ENCODE data around the gene NPBWR2. TPM values are rescaled to one million over a fixed set of nuclear protein-coding genes. Genes with fewer than 3 reads are reported as not detected.
A peak's percentile ranks its signal among the peaks of the same experiment; 100 is the strongest.

Gene NPBWR2
- total RNA-seq, 1 donor from 2014 or later: not detected

DNA sequence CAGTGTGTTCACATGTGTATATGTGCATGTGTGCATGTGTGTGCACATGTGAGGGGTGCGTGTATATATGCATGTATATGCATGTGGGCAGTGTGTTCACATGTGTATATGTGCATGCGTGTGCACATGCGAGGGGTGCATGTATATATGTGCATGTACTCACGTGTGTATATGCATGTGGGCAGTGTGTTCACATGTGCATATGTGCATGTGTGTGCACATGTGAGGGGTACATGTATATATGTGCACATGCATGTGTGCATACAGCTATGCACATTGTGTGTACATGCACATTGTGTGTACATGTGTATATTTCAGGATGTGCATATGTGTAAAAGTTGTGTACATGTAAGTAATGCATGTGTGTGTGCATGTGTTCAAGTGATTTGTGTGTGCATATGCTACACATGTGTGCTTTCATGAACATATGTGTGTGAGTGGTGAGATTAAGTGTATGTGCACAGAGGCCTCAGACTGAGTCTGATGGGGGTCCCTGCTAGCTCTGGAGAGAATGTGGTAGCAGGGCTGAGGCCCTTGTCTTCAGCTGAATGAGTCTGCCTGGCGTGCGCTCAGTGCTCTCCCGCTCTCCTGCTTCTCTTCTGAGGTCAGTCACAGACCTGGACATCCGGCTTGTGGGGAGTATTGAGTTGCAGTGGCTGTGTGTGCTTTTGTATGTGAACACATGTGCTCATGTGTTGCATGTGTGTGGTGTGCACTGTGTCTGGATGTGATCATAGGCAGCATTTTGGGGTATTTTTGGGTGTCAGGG is 37.0 kb upstream of the NPBWR2 start:
- no peak for DNase-seq (ENCODE audit: low spot score)

DNA sequence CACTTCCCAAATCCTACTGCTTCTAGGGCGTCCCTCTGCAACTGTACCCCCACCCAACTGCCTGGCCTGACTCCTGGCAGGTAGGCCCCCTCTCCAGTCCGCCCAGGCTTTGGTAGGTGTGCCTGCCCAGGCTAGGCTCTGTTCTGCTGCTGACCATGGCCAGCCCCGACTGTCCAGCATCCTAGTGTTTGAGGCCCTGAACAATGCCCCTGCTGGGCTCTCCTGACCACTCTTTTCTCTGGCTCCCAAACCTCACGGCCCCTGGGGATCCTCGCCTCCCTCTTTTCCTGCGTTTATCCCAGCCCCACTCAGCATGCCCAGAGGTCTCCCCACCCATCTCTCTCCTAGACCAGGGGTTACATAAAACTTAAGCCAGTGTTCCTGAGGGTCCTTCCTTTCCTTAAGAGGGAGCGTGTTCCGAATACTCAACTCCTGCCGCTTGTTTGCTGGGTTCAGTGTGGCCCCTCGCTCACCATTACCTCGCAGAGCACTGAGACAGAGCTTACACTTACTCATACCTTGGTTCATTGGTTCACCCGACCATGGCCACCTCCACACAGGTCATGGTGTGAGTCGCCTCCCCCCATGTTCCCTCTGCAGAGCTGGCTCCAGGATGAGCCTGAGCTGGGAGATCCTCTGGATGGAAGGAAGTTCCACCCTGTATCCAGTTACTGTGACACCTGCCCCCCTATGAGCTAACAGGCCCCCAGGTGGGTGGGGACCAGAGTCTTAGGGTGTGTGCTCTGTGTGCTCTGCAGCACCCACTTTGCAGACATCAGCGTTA is 35.8 kb upstream of the NPBWR2 start:
- DNase-seq (ENCODE audit: low spot score): peak; percentile 84

DNA sequence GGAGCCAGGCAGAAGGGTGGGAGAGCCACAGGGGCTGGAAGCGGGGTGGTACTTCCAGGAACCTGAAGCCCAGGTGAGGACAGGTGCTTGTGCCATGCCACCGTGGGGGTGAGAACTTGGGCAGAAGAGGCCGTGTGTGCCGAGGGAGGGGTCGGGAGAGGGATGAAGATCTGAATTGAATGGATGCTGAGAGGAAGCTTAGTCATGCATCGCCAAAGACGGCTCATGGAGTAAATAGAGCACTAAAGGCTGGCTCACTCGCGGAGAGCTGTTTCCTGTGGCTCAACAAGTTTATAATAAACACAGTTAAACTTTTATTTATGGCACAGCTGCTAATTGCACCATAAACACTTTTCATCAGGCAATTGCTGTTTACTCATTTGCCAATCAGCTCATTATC is 35.2 kb upstream of the NPBWR2 start:
- DNase-seq (ENCODE audit: low spot score): peak; percentile 59

DNA sequence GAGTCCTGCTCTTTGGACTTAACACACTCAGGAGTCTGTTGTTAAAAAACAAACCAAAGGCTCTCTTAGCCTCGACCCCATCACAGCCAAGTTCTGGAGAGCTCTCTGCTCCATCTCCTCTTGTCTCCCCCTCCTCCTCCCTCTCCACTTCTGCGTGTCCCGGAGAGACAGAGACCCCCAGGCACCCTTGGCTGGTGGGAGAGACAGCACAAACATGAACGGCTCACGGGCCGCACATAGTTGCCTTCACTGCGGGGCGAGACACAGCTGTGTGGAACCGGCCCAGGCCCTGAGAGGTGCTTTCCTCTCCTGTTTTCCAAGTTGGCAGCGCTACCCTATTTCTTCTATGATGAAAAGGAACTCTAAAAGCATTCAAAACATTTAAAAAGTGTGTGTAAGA is 33.6 kb upstream of the NPBWR2 start:
- peak; percentile 74 for DNase-seq (ENCODE audit: low spot score)

DNA sequence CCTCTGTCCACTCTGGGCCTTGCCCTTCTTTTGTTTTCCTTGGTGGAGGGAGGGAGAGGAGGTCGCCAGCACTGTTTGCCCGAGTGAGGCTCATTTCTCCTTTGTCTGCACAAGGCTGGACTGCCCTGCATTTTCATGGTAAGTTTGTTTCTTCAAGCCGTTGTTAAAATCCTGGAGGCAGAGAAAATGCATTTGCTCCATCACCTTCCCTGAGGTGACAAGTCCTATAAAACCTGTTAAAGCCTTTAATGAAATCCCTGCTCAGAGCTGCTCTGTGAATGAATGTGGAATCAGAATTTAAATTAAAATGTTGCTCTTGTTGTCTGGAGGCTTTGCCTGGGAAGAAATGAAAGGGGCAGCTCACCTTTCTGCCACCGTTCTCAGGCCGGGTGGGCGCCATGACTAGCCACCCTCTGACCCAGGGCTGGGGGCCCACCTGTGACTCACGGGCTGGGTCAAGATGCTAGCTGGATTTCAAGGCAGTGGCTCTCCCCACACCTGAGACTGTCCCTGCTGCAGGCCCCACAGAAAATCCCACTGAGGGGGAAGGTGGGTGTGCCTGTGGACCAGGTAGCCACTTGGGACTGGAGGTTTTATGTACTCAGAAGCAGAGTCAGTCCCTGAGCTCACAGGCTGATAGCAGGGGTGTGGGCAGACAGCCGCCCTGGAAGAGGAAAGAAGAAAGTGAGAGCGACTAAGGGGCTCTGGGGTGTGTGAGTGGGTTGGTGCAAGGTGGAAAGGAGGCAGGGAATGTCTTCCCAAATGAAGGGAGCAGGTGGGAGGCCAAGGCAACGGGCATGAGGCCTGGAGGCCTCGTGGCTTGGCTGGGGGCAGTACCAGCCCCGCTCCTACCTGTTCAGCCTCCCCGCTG is 32.9 kb upstream of the NPBWR2 start:
- DNase-seq (ENCODE audit: low spot score): peak; percentile 45

DNA sequence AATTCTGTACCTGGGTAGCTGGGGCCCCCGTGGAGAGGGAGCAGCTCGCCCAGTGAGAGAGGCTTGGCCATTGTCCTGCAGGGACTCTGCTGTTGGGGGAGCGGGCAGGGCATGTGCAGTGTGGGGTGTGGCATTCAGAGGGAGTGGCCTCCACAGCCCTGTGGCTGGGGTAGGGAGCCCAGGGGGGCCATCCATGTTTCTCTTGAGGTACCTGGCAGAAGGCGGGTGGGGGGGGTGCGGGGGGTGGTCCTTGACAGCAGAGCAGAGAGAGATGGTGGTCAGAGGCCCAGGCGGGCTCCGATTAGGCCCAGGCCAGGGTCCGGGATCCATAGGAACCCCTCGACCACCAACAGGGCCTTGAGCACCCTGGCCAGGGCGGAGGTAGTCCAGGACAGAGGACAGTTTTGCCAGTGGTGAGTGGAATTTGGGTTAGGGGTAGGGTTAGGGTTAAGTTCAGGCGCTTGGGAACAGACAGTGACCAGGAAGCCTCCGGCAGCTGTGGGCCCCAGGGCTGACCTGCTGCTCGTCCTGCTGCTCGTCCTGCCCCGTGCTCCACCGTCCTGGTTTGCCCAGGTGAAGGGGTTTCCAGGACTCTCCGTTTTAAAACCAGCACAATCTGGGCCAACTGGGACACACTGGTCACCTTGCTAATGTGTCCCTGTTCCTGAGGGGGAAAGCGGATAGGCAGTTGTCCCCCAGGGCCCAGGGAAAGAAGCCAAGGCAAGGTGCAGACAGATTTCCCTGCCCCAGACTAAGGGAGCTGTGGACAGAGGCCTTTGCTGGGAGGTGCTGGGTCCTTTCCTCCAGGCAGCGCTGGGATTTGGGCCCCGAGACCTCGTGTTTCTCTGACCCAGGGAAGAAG is 32.1 kb upstream of the NPBWR2 start:
- DNase-seq (ENCODE audit: low spot score): peak; percentile 88

DNA sequence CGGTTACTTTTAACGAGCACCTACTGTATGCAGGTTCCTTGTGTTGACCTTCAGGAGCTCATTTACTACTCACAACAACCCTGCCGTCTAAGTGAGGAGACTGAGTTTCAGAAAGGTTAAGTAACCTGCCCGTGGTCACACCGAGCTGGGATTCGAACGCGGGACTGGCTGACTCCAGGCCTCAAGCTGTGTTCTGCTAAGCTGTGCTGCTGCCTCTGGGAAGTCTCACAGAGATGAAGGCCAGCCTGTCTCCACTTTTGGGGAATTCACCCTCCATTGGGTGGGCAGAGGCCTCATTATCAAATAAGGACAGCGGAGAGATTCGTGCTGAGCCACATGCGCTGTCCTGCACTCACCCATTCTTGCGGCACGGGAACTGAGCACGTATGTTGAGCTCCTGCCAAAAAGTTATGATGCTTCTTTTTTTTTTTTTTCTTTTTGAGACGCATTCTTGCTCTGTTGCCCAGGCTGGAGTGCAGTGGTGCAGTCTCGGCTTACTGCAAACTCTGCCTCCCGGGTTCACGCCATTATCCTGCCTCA is 31.0 kb upstream of the NPBWR2 start:
- peak; percentile 86 for DNase-seq (ENCODE audit: low spot score)

DNA sequence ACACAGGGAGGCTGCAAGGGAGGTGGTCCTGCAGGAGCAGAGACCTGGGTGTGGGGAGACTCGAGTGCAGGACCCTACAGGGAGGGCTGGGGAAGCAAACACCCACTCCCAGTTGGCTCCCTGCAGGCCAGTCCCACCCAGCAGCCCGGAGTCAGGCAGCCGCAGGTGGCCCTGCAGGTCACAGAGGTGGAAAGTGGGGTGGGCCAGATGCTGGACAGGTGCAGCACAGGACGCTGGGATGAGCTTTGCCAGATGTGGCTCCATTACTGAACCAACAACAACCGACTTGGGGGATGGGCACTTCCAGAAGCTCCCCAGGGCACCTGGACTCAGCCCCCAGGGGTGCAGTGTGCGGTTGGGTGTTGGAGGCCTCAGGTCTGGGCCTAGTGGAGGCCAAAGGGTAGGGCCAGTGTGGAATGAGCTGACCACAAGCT is 30.2 kb upstream of the NPBWR2 start:
- DNase-seq (ENCODE audit: low spot score): peak; percentile 28

DNA sequence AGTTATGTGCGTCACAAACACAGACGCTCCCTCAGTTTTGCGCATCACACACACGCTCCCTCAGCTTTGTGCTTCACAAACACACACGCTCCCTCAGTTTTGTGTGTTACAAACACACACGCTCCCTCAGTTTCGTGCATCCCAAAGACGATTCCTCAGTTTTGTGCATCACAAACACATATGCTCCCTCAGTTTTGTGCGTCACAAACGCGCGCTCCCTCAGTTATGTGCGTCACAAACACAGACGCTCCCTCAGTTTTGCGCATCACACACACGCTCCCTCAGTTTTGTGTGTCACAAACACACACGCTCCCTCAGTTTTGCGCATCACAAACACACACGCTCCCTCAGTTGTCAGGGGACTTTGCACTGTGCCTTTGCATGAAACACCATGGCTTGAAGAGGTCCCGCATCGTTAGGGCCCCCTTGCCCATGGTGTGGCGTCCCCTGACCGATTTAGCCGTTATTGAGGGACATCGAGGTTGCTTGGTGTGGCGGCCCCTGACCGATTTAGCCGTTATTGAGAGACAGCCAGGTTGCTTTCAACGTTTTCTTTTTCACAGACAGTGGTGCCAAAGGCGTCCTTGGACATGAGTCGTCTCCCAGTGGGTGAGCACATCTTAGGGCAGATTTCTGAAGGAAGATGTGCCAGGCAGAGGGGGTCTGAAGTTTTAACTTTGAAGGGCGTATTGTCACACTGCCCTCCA is 28.8 kb upstream of the NPBWR2 start:
- peak; percentile 71 for DNase-seq (ENCODE audit: low spot score)

DNA sequence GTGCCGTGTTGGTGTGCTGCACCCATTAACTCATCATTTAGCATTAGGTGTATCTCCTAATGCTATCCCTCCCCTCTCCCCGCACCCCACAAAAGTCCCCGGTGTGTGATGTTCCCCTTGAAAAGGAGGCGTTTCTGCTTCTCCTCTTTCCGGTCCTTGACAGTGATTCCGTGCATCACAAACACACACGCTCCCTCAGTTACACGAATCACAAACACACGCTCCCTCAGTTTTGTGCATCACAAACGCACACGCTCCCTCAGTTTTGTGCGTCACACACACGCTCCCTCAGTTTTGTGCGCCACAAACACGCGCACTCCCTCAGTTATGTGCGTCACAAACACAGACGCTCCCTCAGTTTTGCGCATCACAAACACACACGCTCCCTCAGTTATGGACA is 27.4 kb upstream of the NPBWR2 start:
- peak; percentile 24 for DNase-seq (ENCODE audit: low spot score)

DNA sequence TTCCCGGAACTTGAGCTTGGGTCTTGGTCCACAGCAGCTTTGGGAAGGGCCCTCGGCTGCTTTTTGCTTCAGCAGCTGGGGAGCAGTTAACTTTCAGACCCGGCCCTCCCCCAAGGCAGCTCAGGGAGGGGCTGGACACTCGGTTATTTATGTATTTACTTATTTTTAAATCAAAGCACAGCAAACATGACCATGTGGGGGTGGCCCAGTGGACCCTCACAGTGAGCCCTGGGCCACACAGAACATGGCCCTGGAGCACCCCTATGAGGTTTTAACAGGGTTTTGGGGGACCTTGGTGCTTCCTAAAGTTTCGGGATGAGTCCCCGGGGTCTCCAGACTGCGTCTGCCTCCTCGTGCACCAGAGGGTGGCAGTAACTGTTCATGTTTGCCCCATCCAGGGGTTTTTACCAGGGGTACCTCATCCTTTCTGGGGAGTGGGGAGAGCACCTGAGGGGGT is 26.6 kb upstream of the NPBWR2 start:
- DNase-seq (ENCODE audit: low spot score): peak; percentile 78

DNA sequence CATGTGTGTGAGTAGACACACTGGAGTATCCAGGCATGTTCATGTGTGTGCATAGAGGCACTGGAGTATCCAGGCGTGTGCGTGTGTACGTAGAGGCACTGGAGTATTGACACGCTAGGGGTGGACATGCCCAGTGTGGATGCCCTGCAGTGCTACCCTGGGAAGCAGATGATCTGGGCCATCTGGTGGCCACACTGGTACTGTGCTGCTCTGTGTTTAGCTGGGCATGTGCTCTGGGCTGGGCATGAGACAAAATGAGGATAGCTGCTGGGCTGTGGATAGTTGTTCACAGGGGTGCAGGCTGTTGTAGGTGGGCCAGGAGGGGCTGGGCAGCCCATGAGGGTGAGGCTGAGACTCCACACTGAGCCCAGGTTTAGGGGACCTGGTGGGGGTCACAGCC is 24.0 kb upstream of the NPBWR2 start:
- DNase-seq (ENCODE audit: low spot score): peak; percentile 51

DNA sequence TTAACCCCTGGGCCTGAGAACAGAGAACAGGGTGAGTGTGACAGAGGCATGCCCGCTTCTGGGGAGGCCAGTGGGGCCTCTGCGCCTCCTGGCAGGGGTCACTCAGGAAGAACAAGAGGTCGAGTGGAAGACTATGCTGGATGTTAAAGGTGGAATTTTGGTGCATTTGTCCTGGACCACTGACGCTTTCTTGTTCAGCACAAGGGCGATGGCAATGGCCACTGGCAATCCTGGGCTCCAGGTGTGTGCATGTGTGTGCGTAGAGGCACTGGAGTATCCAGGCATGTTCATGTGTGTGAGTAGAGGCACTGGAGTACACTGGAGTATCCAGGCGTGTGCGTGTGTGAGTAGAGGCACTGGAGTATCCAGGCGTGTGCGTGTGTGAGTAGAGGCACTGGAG is 23.5 kb upstream of the NPBWR2 start:
- peak; percentile 43 for DNase-seq (ENCODE audit: low spot score)

DNA sequence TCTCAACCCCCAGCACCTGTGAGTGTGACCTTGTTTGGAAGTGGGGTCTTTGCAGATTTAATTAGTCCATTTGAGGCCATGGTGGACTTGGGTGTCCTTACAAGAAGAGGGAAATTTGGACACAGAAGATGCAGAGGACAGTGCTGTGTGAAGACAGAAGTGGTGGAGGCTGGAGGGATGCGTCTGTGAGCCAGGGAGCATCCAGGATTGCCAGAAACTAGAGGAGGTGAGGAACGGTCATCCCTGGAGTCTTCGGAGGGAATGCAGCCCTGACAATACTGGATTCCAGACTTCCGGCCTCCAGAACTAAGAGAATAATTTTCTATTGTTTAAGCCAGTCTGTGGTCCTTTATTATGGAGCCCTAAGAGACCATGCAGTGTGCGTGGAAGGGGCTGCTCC is 22.9 kb upstream of the NPBWR2 start:
- DNase-seq (ENCODE audit: low spot score): peak; percentile 79

DNA sequence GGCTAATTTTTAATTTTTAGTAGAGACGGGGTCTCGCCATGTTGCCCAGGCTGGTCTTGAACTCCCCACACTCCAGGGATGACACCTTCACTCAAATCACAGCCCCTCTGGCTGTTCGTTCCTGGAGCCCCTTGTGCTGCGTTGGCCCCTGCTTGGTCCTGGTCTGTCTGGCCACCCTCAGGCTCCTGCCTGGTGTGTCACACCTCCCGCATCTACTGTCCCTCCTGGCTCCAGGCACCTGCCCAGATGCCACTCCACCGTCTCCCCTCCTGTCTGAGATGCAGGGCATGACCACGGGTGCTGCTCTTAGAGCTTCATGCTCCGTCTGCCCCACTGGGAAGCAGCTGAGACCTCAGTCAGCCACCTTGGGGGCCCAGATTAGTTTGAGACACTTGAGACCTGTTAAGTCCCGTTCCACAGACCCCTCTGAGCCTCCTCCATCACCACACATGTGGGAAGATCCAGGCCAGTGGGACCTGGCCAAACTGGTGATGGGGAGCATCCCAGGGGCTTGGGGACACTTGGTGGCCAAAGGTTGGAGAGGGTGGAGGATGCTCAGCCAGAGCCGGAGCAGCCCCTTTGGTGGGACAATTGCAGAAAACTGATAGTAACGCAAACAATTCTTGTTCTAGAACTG is 21.9 kb upstream of the NPBWR2 start:
- DNase-seq (ENCODE audit: low spot score): peak; percentile 57

DNA sequence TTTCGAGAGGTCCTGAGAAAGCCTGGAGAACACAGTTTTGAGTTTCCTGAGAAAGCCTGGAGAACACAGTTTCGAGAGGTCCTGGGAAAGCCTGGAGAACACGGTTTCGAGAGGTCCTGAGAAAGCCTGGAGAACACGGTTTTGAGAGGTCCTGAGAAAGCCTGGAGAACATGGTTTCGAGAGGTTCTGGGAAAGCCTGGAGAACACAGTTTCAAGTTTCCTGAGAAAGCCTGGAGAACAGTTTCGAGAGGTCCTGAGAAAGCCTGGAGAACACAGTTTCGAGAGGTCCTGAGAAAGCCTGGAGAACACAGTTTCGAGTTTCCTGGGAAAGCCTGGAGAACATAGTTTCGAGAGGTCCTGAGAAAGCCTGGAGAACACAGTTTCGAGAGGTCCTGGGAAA is 16.2 kb upstream of the NPBWR2 start:
- DNase-seq (ENCODE audit: low spot score): peak; percentile 22

DNA sequence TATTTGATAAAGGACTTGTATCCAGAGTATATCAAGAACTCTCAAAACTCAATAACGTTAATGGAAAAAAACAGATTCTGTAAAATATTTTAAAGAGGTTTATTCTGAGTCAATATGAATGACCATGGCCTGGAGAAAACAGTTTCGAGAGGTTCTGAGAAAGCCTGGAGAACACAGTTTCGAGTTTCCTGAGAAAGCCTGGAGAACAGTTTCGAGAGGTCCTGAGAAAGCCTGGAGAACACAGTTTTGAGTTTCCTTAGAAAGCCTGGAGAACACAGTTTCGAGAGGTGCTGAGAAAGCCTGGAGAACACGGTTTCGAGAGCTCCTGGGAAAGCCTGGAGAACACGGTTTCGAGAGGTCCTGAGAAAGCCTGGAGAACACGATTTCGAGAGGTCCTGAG is 15.6 kb upstream of the NPBWR2 start:
- peak; percentile 9 for DNase-seq (ENCODE audit: low spot score)

DNA sequence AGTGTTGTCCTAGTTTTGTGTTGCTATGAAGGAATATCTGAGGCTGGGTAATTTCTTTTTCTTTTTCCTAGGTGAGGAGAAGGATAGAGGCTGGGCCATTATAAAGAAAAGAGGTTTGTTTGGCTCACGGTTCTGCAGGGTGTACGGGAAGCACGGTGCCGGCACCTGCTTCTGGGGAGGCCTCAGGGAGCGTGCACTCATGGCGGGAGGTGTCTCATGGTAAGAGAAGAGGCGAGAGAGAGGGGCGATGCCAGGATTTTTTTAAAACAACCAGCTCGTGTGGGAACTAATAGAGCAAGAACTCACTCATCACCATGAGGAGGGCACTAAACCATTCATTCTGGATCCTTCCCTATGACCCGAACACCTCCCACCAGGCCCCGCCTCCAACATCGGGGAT is 14.2 kb upstream of the NPBWR2 start:
- DNase-seq (ENCODE audit: low spot score): peak; percentile 57

DNA sequence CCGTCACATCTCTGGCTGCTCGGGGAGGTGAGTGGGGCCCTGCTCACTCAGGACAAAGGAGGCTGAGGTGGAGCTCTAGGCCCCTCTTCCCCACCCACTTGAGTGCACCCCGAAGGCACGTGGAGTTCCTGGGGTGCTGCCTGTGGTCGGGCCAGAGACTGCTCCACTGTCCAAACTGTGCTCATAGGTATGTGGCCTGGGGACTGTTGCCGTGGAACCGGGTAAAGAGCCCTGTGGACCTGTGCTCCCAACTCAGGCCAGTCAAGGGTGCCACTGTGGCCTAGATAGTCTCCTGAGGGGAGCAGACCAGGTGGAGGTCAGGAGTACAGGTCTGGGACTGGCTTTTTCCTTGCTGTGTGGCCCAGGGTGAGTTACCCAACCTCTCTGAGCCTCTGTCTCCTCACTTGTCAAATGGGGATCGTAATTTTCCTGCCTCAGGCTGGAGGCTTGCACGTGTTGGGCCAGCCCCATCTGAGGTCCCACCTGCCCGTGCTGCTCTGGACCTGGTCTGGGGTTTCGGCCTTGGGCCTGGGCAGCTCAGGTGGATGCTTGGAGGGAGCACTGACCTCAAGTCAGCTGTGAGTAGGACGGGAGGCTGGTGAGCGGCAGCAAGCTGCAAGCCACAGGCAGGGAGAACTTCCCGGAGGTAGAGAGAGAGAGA is 12.4 kb upstream of the NPBWR2 start:
- peak; percentile 55 for DNase-seq (ENCODE audit: low spot score)

All from mesenteric fat pad (tissue), 1 donor.